ENCODE data around the gene TUBB4B.
"Not testable (repeated sequence)": the region's sequence is repeated elsewhere in the genome, so short reads cannot be mapped to it uniquely, and the experiment has no call there.

TUBB4B gene

GRCh38 chr9:137237759-137238726, 3.0 kb upstream of the TUBB4B start:
- no peak for DNase-seq

GRCh38 chr9:137239541-137240200, 1.4 kb upstream of the TUBB4B start:
- not testable (repeated sequence) for DNase-seq

- peak; percentile 59 to 63 for DNase-seq
Measured at GRCh38 chr9:137240318-137240840, 708 bp upstream of the TUBB4B start.

GRCh38 chr9:137241490-137242268, 592 bp downstream of the TUBB4B start:
- DNase-seq, result no peak

- no peak for DNase-seq
Measured at GRCh38 chr9:137242269-137243203, 1.4 kb downstream of the TUBB4B start.

- not testable (repeated sequence) for DNase-seq
Measured at GRCh38 chr9:137243266-137243625, 2.2 kb downstream of the TUBB4B start.

- DNase-seq, result peak in 1 of 2 experiments; percentile 24
Measured at GRCh38 chr9:137243626-137244485, 2.8 kb downstream of the TUBB4B start.

GRCh38 chr9:137244486-137245449, 3.7 kb downstream of the TUBB4B start:
- no peak for DNase-seq

- no peak for DNase-seq
Measured at GRCh38 chr9:137245450-137246421, 4.6 kb downstream of the TUBB4B start.

GRCh38 chr9:137247135-137247915, 6.2 kb downstream of the TUBB4B start:
- DNase-seq, result no peak

- DNase-seq, result no peak
Measured at GRCh38 chr9:137247916-137248175, 6.8 kb downstream of the TUBB4B start.

- DNase-seq, result no peak
Measured at GRCh38 chr9:137250329-137251193, 9.5 kb downstream of the TUBB4B start.

GRCh38 chr9:137251194-137251461, 10.0 kb downstream of the TUBB4B start, which contains the start of gene STPG3:
TSS of gene STPG3 (plus strand) at chr9:137251286. CDS start at chr9:137251287, 1 bp downstream.
- DNase-seq, result no peak

GRCh38 chr9:137251490-137252268, 10.6 kb downstream of the TUBB4B start:
- DNase-seq, result no peak

GRCh38 chr9:137252555-137253506, 11.7 kb downstream of the TUBB4B start:
- DNase-seq, result no peak
